GM21717 (cell line): Measurements from ENCODE around the gene MRPL24.
A peak's percentile ranks its signal among the peaks of the same experiment; 100 is the strongest.

Experiments
- ATAC-seq: cut with Tn5 transposase; IDR thresholded peaks from one replicate; pipeline ENCODE4 v1.9.1; 2021; ENCODE audit warnings: mild to moderate bottlenecking, moderate library complexity; ENCODE audit not compliant: unreplicated experiment

MRPL24 gene

GRCh38 chr1:156744786-156745419 lies 4.0 kb upstream of the MRPL24 start:
- no peak for ATAC-seq

DNA sequence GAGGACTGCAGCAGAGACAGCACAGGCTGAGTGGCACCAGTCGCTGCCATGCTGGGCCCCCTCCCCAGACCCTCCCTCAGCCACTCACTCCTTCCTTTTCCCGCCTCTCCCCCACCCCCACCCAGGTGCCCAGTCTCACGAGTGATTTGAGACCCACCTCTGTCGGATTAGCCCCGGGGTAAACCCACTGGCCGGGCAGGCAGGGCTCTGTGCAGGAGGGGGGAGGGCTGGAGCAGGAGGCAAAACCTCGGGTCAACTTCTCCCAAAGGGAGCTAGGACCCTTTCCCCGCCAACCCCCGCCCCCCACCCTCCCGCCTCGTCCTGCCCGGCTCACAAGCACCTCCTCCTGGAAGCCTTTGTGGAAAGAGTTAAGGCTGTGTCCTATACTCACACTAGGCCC lies 3.5 kb upstream of the MRPL24 start:
- no peak for ATAC-seq

DNA sequence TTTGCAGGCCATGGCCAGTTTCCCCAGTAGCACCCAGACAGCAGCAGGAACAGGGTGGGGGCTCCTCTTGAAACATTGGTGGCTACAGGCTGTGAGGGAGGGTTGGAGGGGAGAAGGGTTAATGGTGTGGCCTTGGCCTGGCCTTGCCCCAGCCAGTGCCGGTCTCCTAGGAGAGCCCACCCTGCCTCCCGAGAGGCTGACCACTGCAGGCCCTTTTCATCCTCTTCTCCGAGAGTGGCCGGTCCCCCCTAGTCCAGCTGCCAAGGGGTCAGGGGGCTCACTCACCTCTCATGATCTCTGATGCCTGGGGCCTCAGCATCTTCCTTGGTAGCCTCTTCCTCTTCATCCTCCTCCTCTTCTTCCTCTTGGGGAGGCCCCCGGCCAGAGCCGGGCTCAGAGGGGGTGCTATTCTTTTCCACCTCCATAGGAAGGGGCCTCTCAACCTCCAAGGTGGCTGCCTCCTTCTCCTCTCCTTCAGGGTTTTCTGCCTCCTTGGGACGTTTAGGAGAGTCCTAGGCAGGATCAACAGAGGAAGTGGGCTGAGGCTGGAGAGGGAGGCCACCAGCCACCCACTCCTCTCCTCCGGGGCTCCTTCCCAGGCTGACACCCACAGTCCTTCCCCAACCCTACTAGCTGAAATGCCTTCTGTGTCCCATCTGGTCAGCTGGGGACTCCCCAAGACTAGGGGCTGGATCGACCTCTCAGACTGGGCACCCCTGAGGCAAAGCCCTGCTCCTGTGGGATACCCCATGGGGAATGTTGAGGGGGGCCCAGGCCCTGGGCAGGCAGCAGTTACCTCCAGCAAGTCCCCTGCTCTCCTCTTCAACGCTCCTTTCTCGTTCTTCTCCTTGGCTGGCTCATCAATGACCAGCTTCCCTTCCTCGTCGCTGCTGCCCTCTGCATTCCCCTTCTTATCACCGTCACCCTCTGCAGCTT lies 2.7 kb upstream of the MRPL24 start:
- no peak for ATAC-seq

- no peak for ATAC-seq
These were observed 1.9 kb upstream of the MRPL24 start for GRCh38 chr1:156742801-156743200.

DNA sequence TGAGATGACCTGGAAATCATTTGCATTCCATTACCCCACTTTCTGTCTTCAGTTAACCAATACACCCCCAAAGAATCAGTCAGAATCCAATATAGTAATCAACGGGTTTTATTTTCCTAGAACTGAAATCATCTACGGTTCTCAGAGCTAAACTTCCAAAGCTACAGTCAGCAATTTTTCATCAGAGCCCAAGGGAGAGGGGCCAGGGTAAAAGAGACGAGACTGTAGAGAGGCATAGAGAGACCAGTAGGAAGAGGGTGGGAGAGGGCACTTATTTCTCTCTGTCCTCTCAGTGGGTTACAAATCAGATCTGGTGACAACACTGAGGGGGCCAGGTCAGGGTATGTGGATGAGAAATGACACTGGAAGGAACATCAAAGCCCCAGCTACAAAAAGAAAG lies 1.1 kb upstream of the MRPL24 start:
- no peak for ATAC-seq

- no peak for ATAC-seq
These were observed 644 bp upstream of the MRPL24 start for GRCh38 chr1:156741481-156741983.

GRCh38 chr1:156740237-156740740 lies 599 bp downstream of the MRPL24 start:
- ATAC-seq = no peak

DNA sequence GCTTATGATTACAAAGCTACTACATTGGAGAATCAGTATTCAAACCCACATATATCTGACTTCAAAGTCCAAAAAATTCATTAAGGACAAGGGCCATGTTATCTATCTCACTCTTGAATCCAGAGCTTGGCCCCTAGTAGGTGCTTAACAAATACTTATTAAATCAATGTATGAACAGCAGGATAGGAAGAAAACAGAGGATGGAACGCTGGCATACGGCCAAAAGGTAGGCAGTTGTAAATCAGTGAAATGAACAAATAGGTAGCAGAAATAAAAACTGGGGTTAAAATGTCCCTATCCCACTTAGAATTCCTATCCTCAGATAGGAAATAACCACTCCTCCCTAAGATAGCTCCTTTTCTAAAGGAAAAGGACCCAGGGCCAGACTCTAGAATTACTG lies 2.0 kb downstream of the MRPL24 start:
- ATAC-seq = no peak

GRCh38 chr1:156738407-156738806 lies 2.5 kb downstream of the MRPL24 start:
- ATAC-seq = no peak

DNA sequence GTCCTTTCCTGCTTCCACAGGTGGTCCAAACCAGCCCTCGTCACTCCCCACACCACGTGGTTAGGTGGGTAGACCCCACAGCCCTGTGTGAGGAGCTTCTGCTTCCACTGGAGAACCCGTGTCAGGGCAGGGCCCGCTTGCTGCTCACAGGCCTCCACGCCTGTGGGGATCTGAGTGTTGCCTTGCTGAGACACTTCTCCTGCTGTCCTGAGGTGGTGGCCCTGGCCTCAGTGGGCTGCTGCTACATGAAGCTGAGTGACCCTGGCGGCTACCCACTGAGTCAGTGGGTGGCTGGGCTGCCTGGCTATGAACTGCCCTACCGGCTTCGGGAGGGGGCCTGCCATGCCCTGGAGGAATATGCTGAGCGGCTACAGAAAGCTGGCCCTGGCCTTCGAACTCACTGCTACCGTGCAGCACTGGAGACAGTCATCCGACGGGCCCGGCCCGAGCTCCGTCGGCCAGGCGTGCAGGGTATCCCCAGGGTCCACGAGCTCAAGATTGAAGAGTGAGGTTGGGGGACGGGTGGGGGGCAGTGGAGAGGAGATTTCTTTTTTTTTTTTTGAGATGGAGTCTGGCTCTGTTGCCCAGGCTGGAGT lies 6.8 kb downstream of the MRPL24 start:
- no peak for ATAC-seq

DNA sequence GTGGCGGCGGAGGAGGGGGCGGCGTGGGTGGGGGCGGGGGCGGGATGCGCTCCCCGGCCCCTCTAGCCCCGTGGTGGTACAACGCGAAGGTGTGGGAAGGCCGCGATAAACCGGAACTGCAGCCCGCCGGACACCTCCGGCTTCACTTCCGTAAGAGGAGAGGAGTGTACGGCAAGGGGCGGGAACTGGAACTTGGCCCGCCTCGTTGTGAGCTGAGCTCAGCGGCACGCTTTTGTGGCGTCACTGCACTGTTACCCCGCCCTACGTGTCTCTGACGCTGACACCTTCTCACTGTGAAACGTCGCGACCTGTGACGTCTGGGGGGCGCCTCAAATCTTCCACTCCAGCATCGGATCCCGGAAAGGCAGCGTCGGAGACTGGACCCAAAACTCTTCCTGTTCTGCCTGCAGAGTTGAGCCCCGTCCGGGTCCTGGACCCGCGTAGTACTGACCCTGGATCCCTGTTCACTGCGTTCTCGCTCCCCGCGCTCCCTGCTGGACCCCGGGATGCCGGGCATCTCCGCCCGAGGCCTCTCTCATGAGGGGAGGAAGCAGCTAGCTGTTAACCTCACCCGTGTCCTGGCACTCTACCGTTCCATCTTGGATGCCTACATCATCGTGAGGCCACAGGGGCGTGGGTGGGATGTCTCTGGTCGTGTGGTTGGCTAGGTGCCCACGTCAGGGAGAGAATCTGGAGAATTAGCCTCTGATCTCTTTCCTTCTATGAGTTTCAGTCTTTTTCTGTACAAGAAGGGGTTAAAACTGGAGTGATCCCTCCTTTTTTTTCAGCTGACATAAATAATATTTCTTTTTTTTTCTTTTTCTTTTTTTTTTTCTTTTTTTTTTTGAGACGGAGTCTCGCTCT lies 12.1 kb downstream of the MRPL24 start, which contains the start of gene ISG20L2:
ISG20L2 (minus strand) TSS at position 168 of the 864 bp plus-strand sequence. CDS start 1,114 bp downstream, outside the sequence.
- peak; percentile 83 for ATAC-seq

DNA sequence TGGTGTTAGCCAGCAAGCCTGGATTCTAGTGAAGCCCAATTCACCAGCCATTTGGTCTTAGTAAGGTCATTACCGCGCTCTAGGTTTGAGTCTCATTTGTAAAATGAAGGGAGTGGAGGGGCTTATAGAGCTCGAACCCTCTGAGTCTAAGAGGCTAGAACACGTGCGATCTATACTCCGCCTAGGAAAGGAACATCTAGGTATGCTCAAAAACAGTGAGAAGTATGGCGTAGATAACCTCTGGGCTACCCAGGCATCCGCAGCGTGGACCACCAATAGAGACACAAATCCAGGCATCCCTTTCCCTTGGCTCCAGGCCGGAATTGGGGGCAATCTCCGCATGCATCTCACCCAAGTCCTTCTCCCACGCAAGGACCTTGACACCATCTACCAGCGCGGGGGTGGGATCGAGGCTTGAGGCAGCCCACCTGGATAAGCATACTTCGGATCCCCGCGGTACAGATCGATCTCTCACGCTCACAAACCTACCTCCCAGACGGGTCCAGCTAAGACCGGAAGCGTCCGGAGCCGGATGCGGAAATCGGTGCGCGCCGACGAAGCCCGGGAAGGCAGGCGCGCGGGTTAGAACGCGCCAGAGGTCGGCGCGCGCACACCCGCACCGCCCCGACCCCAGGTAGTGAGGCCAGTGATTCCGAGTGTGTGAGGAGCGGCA lies 12.8 kb downstream of the MRPL24 start, which contains the start of gene METTL25B:
METTL25B (plus strand) TSS at position 544 of the 673 bp plus-strand sequence. CDS start 636 bp downstream, outside the sequence.
- ATAC-seq = peak; percentile 42

GRCh38 chr1:156727492-156727891 lies 13.4 kb downstream of the MRPL24 start:
- no peak for ATAC-seq

- ATAC-seq = no peak
These were observed 14.2 kb downstream of the MRPL24 start for GRCh38 chr1:156726549-156727226.

DNA sequence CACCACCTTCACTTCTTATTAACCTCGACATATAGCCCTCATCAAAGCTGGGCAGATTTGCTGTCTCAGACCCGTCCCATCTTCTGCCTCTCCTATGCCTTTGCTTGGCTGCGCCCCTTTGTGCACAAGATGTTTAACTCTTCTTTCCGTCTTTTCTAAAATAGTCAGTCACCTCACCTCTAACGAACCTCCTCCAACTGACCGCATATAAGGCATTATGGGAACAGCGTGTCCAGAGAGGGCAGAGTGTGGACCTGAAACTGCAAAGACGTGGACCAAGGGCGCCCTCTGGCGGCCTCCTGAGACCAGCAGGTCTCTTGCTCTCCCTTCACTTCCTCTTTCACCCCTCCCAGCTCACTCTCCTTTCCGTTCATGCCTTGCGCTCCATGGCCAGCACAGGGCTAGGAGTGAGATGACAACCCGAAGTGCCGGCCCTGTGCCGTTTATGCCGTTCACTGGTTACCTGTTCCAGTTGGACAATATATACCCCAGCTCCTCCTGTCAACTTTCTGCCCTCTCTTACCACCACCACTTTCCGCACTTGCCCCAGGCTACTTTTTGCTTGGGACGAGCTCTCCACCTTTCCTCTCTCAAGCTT lies 15.1 kb downstream of the MRPL24 start:
- ATAC-seq = peak; percentile 34

DNA sequence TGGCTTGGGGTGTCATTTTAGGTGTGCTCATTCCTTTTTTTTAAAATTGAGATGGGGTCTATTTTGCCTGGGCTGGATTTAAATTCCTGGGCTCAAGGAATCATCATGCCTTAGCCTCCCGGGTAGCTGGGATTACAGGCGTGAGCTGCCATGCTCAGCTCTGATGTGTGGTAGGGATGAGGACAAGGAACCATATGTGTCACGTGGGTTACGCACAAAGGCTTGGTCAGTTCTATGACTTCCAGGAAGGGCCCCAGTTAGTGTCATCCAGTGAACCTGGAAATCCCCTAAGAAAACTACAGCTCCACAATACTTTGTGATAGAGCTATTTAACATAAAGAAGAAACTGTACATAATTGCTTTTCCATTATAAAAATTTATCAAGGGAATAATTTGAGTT lies 19.4 kb downstream of the MRPL24 start:
- no peak for ATAC-seq

DNA sequence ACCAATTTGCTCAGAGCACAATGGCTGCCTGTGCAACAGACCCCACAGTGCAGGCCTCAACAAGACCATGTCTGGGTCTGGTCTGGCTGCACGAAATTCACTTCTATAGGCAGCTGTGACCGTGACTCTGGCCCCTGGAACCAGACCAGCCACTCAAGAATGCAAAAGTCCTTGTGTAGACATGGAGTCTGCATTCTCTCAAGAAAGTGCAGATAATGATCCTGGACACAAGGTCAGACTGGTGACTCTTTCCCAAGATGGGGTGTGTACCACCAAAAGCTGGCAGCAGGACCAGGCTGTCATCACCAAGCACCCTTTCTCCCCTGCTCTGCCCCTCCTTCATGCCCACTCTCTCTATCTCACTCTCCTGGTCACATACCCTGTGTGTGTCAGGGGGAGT lies 19.8 kb downstream of the MRPL24 start:
- ATAC-seq = no peak

- ATAC-seq = no peak
These were observed 23.5 kb downstream of the MRPL24 start for GRCh38 chr1:156717351-156717750.

- no peak for ATAC-seq
These were observed 26.1 kb downstream of the MRPL24 start for GRCh38 chr1:156714830-156715229.
